ENCODE data around the gene LRFN4. TPM values are rescaled to one million over a fixed set of nuclear protein-coding genes. Genes with fewer than 3 reads are reported as not detected.

LRFN4 gene
- total RNA-seq (2022; extraction: Qiagen RNA extraction): 68.1 to 127 TPM (median 112 TPM) in 5 replicates

GRCh38 chr11:66856496-66857233 is at the start of gene LRFN4:
Gene LRFN4, plus strand, starts transcription at chr11:66857064. Its CDS starts 681 bp downstream, at chr11:66857745.

DNA sequence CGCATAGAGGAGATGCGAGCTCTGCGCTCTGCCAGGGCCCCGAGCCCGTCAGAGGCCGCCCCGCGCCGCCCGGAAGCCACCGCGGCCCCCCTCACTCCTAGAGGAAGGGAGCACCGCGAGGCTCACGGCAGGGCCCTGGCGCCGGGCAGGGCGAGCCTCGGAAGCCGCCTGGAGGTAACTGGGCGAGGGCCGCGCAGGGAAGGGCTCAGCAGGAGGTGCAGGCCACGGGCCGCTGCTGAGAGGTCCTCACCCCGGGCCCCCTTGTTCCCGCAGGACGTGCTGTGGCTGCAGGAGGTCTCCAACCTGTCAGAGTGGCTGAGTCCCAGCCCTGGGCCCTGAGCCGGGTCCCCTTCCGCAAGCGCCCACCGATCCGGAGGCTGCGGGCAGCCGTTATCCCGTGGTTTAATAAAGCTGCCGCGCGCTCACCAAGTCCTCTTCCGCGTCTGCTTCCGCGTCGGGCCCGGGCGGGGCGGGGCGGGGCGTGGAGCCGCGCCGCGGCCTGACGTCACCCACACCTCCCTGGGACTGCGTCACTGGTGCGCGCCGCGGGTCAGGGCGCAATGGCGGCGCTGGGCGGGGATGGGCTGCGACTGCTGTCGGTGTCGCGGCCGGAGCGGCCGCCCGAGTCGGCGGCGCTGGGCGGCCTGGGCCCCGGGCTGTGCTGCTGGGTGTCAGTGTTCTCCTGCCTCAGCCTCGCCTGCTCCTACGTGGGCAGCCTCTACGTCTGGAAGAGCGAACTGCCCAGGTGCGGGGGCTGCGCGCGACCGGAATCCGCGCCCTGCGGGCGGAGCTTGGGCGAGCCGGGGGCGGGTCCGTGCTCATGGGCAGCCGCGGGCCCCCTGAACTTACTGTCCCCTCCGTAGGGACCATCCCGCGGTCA is 13.7 kb upstream of the LRFN4 start, which contains the start of gene RCE1:
TSS of gene RCE1 (plus strand) at position 546 of the 880 bp plus-strand sequence. CDS start at position 561, 15 bp downstream.

Other genes starting within 250 kb of the LRFN4 start
- 63.5 to 82.0 TPM (median 66.9 TPM) in 5 replicates for gene RBM14, start 240.4 kb upstream of the LRFN4 start, total RNA-seq (2022; extraction: Qiagen RNA extraction)
- gene RBM4, start 218.4 kb upstream of the LRFN4 start, total RNA-seq (2022; extraction: Qiagen RNA extraction): 128 to 156 TPM (median 136 TPM) in 5 replicates
- 17.6 to 22.3 TPM (median 19.3 TPM) in 5 replicates for gene RBM4B, start 179.2 kb upstream of the LRFN4 start, total RNA-seq (2022; extraction: Qiagen RNA extraction)
- 8.7 to 10.7 TPM (median 9.7 TPM) in 5 replicates for gene SPTBN2, start 127.8 kb upstream of the LRFN4 start, total RNA-seq (2022; extraction: Qiagen RNA extraction)
- 40.2 to 55.7 TPM (median 52.3 TPM) in 5 replicates for gene RCE1, start 13.6 kb upstream of the LRFN4 start, total RNA-seq (2022; extraction: Qiagen RNA extraction)
- 31.0 to 40.8 TPM (median 38.5 TPM) in 5 replicates for gene PC, start 101.3 kb downstream of the LRFN4 start, total RNA-seq (2022; extraction: Qiagen RNA extraction)
- 44.1 to 80.8 TPM (median 70.7 TPM) in 5 replicates for gene C11orf86, start 118.2 kb downstream of the LRFN4 start, total RNA-seq (2022; extraction: Qiagen RNA extraction)
- 12.6 to 22.3 TPM (median 19.9 TPM) in 5 replicates for gene SYT12, start 166.1 kb downstream of the LRFN4 start, total RNA-seq (2022; extraction: Qiagen RNA extraction)
- 32.6 to 53.3 TPM (median 47.9 TPM) in 5 replicates for gene RHOD, start 199.8 kb downstream of the LRFN4 start, total RNA-seq (2022; extraction: Qiagen RNA extraction)